ENCODE results near the gene LPP.

Gene LPP

DNA sequence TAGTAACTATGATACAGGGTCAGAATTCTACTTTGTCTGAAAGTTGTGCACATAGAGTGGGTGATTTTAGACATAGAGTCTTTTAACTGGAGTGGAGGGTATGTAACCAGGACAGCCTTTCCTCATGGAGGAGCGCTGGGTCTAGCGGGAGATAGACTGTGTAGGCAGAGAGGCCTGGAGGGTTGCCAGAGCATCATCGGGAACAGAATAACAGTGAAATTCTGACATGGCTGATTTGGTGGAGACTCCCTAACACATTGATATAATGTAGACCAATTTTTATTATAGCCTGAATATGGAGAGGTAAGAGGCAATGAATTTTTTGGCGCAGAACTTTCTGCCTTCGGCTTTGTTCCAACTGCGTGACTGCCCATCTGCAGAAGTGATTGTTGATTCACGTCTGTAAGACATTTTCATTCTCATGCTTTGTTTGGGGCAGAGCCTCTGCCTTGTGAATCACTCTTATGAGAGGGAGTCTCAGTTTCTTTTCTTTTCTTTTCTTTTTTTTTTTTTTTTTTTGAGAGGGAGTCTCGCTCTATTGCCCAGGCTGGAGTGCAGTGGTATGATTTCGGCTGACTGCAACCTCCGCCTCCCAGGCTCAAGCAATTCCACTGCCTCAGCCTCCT lies 16.0 kb downstream of the LPP start:
- DNase-seq (ENCODE audit: low read depth, low spot score): no peak

DNA sequence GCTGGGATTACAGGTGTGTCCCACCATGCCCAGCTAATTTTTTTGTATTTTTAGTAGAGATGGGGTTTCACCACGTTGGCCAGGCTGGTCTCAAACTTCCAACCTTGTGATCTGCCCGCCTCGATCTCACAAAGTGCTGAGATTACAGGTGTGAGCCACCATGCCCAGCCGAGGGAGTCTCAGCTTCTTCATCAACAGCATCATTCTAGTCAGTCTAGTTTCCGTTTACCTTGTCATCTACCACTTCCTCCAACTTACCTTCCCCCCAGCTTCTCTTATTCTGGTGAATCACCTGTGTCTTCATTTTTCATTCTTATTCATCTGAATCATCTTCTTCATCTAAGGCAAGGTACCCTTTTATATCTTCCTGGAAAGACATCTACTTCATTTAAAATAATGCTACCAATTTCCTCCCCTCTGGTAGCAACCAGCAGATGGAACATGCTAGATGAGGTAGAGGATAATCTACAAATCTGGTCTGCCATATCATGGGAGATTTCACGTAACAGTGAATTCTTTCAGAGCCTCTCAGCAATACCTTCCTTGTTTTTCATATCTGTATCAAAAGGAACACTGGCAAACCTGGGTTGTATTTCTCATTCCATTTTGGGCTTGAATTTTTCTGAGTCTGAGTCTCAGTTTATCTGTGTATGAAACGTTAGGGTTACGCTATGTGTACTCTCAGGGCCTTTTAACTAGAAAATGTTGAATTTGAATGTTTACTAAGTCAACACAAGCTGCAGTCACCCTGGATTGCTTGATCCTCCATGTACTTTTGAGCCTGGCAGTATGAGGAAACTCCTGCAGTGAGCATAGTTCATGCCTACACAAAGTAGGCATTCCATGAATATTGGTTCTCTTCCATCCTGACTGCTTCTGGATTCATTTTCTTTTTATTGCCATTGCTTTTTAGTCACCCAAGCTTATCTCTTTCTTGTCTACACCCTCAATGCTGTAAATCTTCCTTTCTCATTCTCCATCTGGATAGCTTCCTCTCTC lies 16.8 kb downstream of the LPP start:
- peak; percentile 17 for DNase-seq (ENCODE audit: low read depth, low spot score)

DNA sequence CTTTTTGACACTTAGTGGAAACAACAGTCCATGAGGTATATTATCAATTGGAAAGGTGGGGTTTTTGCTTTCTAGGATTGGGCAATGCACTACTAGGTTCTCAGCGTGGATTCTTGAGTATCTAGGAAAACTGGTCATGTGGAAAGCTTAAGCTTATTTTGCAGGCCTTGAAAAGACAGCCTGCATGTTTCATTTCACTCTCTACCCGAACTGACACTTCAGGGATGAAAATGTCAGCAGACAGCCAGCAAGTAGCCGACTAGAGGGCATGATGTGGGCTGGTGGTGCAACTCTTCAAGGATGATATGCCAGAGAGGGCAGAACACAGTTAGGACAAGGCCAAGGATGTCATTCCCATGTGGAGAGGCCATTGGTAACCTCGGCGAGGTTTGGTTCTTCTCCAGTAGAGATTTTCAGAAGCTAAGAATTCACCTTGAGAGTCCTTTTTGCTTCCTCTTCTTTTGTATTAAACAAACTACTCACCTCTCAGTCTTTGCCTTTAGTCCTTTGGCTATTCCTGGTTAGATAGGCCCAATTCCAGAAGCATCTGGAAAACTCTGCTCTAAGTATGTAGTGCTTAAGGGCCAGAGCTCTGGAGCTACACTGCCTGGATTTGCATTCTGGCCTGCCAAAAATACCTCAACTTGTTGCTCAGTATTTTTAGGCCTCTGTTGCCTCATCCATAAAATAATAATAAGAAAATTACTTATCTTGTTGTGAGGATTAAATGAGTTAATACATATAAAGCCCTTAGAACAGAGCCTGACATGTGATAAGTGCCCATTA lies 17.9 kb downstream of the LPP start:
- DNase-seq (ENCODE audit: low read depth, low spot score): no peak

DNA sequence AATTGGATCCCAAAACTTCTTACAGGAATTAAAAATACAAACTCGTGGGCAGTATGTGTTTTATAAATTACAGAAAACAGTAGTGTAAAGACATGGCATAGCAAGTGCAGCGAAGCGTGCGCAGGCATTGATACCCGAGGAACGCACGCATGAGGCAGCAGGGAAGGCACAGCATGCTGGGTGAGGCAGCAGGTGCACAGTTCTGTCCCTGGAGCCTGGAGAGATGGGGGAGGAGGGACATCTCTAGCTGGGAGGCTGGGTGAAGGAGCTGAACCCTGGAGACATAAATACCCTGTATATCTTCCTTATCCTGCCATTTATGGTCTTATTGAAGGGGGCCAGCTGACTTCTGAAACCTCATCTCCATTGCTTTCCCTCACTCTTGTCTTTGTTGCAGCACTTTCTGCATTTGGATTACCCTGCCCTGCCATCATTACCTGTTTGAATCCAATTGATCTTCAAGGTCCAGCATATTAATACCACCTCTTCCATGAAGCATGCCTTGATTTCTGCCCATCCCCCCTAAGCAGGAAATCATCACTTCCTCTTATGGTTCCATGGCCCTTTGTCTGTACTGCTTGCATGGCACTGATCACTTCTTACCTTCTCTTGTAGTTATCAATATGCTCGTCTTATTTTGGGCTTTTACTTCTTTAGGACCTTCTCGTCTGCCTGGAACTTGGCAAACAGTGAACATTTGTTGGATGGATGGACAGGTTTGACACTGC lies 20.5 kb downstream of the LPP start:
- no peak for DNase-seq (ENCODE audit: low read depth, low spot score)

DNA sequence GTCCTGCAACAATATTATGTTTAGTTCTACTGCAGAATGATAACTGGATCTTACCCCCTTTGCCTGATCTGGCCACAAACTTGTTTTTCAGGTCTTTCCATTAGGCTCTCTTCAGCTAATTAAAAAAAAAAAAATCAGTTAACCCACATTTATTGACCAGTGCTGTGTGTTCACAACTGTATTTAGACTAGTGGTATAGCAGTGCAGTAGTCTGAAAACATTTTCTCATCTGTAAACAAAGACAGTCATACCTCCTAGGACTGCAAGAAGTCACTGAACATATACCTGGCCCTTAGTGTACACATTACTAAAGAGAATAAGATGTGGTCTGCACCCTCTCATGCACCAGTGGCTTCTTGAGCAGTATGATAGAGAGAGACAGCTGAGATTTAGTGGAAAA lies 22.5 kb downstream of the LPP start:
- DNase-seq (ENCODE audit: low read depth, low spot score): no peak

DNA sequence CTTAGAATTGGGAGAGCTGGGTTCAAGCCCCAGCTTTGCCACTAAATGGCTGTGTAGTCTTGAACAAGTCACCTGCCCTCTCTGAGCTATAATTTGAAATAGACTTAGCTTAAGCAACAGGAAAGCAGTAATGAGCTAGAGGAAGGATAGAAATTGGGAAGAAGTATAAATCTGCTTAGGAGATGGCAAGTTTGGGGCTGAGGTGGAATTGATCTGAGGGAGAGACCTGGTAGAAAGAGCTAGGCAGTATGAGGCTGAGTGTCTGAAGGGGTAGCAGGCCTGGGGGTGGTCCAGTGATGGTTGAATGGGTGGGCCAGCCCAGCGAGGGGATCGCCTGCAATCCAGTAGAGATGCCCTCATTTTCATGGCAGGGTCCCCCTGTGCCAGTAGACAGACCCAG lies 22.9 kb downstream of the LPP start:
- no peak for DNase-seq (ENCODE audit: low read depth, low spot score)

DNA sequence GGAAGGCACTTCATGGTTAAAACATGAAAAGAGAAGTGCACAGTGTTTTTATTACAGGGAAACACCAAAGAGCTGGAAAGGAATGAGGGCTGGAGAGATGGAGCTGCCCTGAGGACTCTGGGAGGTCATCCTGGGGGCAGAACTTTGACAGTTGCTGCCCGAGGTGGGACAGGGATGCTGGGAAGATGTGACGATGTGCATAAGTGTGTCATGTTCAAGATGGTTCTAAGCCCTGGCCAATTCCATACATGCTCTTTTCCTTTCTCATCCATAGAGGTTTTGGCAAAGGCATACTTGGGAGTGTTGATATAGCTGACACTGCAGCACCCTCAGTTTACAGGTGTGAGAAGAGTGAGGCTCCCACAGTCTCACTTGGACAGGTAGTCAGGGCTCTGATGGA lies 23.8 kb downstream of the LPP start:
- DNase-seq (ENCODE audit: low read depth, low spot score): no peak

DNA sequence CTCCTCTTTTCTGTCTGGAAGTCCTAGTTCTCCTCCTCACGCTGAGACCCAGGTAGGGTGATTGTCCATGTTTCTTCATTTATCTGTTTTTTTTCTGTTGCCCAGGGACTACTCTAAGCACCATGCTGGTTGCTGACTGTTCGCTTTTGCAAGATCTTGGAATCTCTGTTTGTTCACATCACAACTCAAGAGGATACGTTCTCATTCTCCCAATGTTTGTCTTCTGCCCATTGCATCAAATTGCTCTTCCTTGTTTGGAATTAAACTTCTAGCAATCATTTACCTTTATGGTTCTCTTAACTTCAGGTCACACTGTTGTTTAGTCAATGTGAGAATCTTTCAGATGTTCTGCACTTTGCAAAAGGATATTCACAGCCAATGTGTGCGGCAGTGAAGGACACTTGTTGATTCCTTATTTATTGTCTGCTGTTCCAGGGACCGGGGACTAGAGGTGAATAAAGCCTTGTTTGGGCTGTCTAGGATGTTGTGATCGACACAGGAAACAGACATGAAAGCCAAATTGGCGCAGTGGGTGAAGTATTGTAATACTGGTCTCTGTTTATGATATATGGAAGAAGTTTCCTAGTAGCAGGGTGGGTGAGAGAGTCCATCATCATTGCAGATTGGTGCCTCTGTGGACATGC lies 24.5 kb downstream of the LPP start:
- no peak for DNase-seq (ENCODE audit: low read depth, low spot score)

DNA sequence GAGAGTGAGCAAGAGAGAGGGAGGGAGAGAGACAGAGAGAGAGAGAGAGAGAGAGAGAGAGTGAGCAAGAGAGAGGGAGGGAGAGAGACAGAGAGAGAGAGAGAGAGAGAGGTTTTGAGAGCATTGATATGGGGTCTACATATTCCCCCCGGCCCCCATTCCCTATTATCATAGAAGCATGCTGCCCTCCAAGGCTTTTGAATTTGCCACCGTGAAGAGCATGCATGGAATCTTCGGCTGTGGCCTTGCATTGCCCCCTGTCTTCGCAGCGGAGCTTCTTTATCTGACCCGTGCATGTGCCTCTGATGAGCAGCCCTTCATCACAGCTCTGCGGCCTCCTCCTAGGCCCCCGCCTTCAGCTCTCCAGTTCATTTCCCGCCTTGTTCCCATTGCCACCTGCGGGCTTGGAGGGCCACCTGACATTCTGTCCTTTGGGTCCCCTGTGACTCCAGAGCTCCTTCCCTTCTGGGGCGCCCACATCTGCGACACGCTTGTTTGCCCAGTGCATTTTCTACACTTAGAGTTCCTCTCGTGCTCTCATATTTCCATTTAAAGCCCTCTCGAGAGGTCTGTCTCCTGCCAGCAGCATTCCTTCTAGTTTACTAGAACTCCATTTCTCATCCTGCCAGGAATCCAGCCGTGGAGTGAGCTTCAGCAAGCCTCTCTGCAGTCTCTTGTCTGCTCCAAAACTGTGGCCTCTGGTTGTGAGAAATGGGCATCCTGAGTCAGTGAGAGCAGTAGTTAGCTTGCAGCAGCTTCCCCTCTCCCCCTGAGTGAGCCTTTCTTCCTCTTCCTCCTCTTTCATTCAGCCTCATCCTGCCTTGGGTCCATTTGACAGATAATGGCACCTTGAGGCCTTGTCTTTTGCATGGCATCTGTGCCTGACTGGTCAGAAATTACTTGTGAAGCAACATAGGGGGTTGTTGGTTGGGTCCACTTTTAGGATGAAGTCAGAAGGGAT lies 25.3 kb downstream of the LPP start:
- DNase-seq (ENCODE audit: low read depth, low spot score): no peak

DNA sequence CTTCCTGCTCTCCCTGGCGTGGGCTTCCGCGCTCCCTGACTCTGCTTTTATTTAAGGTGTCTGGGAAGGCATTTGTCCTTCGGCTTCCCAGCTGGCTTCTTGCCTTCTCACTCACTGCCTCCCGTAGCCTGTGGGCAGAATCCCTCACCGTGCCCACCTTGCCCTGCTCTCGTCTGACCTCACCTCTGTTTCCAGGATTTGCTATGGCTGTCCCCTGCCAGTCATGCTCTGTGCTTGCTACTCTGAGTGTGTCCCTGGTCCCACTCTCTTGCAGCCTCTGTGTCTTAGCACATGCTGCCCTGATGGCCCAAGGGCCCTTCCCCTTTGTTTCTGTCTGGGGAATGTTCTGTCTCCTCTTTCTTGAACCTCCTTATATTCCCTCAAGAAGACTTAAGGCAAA lies 26.2 kb downstream of the LPP start:
- DNase-seq (ENCODE audit: low read depth, low spot score): no peak

DNA sequence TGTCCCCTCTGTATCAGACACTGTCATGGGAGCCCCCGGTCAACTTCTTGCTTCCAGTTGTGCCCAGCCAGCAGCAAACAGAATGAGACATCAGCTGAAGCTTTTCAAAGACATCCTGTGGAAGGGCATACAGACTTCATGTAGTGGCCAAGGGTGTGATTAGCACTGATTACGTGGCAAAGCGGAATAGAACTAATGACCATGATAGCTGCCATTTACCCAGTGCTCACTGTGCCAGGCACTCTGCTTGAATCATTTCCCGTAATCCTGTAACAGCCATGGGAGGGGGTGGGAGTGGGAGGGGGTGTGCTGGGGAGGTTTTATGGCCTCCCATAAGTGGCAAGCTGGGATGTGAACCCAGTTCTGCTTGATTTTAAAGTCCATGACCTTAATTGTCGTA lies 29.5 kb downstream of the LPP start:
- DNase-seq (ENCODE audit: low read depth, low spot score): no peak

DNA sequence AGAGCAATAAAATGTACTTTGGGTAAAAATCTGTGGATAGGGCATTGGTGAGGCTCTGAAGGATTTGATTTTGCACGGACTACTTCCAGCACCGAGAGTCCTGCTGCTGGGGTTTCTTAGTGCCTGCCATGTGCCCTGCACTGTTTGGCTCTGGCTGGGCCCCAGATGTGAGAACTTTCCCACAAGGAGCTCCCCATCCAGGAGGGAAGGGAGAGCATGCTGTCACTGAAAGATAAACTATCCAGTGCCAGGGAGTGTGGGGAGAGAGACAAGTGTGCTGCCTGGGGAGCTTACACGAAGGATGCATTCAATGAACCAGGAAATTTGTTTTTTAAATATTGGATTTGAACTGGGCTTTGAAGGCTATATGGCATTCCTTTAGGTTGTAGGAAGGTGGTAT lies 30.2 kb downstream of the LPP start:
- no peak for DNase-seq (ENCODE audit: low read depth, low spot score)

DNA sequence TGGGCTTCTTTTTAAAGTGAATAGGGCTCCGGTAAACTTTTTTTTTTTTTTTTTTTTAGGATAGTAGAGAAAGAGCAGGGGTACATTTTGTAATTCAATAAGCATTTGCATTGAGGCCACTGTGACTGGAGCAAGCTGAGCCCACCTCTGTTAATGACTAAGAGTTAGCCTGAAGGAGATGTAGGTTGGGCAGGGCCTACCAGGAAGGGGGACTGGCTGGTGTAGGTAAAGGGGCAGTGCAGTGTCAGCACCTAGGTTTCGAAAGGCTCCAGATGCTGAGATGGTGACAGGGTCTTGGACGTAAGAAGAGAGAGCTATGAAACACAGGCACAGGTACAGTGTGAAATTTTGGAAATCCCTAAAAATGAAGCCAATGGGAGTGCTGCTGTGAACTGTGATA lies 30.7 kb downstream of the LPP start:
- DNase-seq (ENCODE audit: low read depth, low spot score): no peak

DNA sequence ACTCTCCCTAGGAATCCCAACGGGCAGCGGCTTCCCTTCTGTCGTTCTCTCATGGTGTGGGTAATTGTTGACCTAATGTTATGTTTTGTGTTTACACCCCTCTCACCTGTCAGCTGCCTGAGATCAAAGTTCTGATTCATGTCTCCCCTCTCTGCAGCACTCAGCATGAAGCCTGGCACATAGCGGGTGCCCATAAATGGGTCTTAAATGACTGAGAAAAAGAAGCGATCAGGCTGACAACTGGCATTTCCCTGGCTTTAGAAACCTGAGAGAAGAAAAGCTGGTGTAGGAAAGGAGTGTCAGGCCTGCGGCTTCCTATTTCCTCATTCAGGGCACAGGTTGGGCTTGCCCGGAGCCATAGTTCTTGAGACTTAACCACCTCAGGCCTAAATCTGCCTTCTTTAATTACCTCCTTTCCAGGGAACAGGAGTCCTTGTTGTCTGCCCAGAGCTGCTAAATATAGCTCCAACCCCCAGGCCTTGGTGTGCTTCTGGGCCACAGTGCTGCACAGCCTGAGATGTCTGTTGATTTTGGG lies 31.8 kb downstream of the LPP start:
- DNase-seq (ENCODE audit: low read depth, low spot score): no peak

DNA sequence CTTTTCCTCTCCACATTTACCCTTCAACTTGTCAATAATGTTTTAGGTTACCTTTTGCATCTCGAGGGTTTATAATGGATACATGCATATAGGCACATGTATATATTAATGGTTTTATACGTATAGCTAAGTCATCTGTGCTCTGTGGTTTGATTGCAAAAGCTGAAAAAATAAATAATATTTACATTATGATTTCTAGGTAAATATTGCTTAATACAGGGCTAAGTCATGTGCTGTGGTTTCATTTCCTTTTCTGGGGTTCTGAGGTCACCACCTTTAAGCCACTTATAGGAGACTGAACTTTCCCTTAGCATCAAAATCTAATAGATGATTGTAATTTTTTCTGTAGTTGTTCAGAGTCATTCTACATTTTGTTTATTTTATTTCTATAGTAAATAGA lies 33.1 kb downstream of the LPP start:
- no peak for DNase-seq (ENCODE audit: low read depth, low spot score)

DNA sequence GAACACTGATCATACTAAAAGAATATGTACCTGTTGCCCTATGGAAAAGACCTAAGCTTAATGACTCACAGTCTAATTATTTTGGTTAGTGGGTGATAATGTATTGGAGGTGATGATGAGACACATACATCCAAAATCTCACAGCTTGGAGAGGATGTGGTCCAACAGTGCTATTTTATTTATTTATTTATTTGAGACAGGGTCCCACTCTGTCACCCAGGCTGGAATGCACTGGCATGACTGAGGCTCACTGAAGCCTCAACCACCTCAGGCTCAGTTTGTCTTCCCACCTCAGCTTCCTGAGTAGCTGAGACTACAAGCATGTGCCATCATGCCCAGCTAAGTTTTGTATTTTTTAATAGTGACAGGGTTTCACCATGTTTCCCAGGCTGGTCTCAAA lies 35.0 kb downstream of the LPP start:
- no peak for DNase-seq (ENCODE audit: low read depth, low spot score)

DNA sequence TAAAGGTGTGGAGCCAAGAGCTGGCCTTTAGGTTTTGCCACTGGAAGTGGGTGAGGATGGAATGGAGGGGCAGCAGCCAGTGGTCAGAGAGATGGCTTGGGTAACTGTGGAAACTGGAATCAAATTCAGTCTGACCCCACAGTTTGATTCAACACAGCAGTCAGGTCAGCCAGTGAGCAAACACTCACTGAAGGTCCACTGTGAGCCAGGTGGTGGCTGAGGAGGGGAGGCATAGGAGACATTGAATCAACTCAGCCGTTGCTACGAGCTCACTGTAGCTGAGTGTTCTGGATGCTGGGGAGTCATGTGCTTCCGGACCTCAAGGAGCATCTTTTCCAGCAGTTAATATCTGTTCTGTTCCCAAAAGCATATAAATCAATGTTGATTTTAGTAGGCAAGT lies 37.5 kb downstream of the LPP start:
- DNase-seq (ENCODE audit: low read depth, low spot score): no peak

DNA sequence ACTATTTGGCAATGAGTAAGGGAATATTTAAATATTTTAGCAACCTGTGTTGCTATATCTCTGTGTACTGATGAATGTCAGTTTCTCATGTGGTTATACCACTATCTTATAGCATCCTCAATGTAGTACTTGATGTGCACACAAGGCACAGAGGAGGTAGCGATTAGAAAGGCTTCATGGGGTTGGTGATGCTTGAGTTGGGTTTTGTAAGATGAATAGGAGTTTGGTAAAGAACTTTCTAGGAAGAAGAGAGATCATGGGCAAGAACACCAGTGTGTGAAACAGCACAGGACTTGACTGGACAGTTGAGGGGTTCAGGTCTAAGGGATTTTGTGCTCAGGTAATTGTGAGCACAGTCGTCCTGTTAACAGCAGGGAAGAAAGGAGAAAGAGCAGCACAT lies 38.1 kb downstream of the LPP start:
- no peak for DNase-seq (ENCODE audit: low read depth, low spot score)

DNA sequence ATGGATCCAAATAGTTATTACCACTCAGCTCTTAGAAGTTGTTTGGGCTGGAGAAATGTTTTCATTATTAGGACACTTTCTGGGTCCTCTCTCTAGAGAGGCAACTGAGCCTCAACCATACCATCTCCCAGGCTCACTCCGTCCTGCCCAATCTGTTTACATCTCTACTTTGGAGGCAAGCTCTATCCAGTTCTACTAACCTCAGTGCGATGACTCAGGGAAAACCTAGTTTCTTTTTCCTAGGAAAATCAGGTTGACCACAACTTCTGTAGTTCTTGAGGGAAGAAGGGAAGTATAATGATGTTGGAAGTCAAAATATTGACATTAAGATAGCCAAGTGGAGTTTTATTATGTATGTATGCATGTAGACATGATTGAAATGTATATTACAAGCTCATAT lies 40.4 kb downstream of the LPP start:
- no peak for DNase-seq (ENCODE audit: low read depth, low spot score)

Data from activated naive CD8-positive, alpha-beta T cell treated with anti-CD3 and anti-CD28 coated beads, Interleukin-2, amount 50 U/mL, for 16 hours (primary cell).